Measurements from ENCODE around the gene INSIG2.

GRCh38 chr2:118114863-118115262 is 26.6 kb downstream of the INSIG2 start:
- no peak for TF ChIP-seq CTCF (optimal IDR thresholded peaks at IDR 0.05 in 1 of 3, IDR thresholded peaks at IDR 0.05 in 1 of 3, conservative IDR thresholded peaks at IDR 0.05 in 1 of 3; ENCODE audit: extremely low read depth in 1 of 3, insufficient read depth in 2 of 3, low read length in 3 of 3)
- TF ChIP-seq EZH2 (IDR thresholded peaks at IDR 0.05; ENCODE audit: low read length): no peak
